GM18868 (cell line): ENCODE data around the gene C1orf116.

Experiments
- ATAC-seq: cut with Tn5 transposase; IDR thresholded peaks from one replicate; pipeline ENCODE4 v1.9.1; 2021; ENCODE audit warnings: mild to moderate bottlenecking, moderate library complexity; ENCODE audit not compliant: unreplicated experiment

C1orf116 gene

GRCh38 chr1:207035877-207036551, 3.5 kb upstream of the C1orf116 start:
- no peak for ATAC-seq

- ATAC-seq: no peak
Observed at GRCh38 chr1:207034998-207035397, 2.4 kb upstream of the C1orf116 start.

- ATAC-seq: no peak
Observed at GRCh38 chr1:207034208-207034607, 1.7 kb upstream of the C1orf116 start.

- no peak for ATAC-seq
Observed at GRCh38 chr1:207033302-207033701, 746 bp upstream of the C1orf116 start.

GRCh38 chr1:207031632-207032264, 808 bp downstream of the C1orf116 start:
- ATAC-seq: no peak

- ATAC-seq: no peak
Observed at GRCh38 chr1:207031016-207031415, 1.5 kb downstream of the C1orf116 start.

- ATAC-seq: no peak
Observed at GRCh38 chr1:207030522-207031009, 2.0 kb downstream of the C1orf116 start.

- no peak for ATAC-seq
Observed at GRCh38 chr1:207029701-207030521, 2.6 kb downstream of the C1orf116 start.

GRCh38 chr1:207028884-207029650, 3.5 kb downstream of the C1orf116 start:
- no peak for ATAC-seq

- no peak for ATAC-seq
Observed at GRCh38 chr1:207027921-207028320, 4.6 kb downstream of the C1orf116 start.

GRCh38 chr1:207027206-207027777, 5.3 kb downstream of the C1orf116 start:
- no peak for ATAC-seq

- ATAC-seq: no peak
Observed at GRCh38 chr1:207026104-207026534, 6.4 kb downstream of the C1orf116 start.

GRCh38 chr1:207025146-207025880, 7.2 kb downstream of the C1orf116 start:
- no peak for ATAC-seq

GRCh38 chr1:207024202-207025145, 8.1 kb downstream of the C1orf116 start:
- ATAC-seq: no peak

GRCh38 chr1:207022996-207023679, 9.4 kb downstream of the C1orf116 start:
- ATAC-seq: no peak

GRCh38 chr1:207021876-207022596, 10.5 kb downstream of the C1orf116 start:
- ATAC-seq: no peak

GRCh38 chr1:207021139-207021861, 11.3 kb downstream of the C1orf116 start:
- ATAC-seq: no peak
